Epithelial cell of proximal tubule (primary cell): ENCODE measurements around the gene MMP24. TPM values are rescaled to one million over a fixed set of nuclear protein-coding genes. Genes with fewer than 3 reads are reported as not detected.
"Not testable (repeated sequence)": the region's sequence is repeated elsewhere in the genome, so short reads cannot be mapped to it uniquely, and the experiment has no call there.

ENCODE experiments used
- DNase-seq: peaks from one replicate; pipeline ENCODE4 v3.0.0-alpha.2; 2011; ENCODE audit warnings: low read depth
- H3K4me3 ChIP-seq: 2 replicates; pipeline ENCODE4 v1.5.1; 2011; ENCODE audit warnings: low read depth, mild to moderate bottlenecking, low read length
- CTCF ChIP-seq: conservative IDR thresholded peaks from 2 replicates; pipeline ENCODE4 v1.5.1; 2012; ENCODE audit warnings: low read depth, mild to moderate bottlenecking, low read length
- total RNA-seq: library from RNA; depleted of rRNA; stranded (reverse); fragments of >200 nt; gene quantifications from 2 replicates; pipeline ENCODE4 v1.2.3, GENCODE V29; 2015

Gene MMP24
- total RNA-seq, 1 donor from 2014 or later, result 12.2 TPM

DNA sequence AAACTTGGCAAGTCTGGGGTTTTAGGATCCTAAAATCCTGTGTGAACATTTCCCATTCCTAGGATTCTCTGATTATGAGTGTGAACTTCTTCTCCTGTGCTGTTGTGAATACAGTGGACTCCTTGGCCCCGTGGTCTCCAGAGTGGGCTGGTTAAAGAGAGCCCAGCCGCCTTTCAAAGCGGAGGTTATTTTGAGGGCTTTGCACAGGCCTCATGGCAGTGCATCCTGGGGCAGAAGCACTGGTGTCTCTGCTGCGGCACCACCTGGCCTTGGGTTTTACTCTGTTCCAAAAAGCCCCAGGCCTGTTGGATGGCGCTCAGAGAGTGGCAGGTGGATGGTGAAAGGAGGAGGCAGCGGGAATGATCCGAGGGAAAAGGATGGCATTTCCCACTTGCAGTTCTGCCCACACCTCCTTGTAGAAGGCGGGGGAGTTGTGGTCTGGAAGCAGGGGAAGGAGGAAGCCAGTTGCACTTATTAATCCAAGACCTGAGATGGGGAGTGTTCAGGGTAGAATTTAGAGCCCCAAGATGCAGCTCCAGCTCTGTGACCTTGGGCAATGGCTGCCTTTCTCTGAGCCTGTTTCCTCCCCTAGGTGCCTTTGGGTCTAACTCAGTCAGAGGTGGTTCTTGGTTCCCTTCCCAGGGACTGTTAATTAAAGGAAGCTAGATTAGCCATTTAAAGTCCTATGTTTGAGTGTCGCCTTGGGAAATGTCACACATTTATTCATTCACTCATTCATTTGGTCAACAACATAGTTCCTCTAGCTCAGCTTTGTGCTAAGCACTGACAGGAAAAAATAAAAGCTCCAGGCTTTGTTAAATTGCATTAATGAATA is 22.4 kb downstream of the MMP24 start:
- no peak for DNase-seq
- no peak for TF ChIP-seq CTCF
- no peak overlapping the region for H3K4me3 ChIP-seq

- H3K4me3 ChIP-seq, result no peak overlapping the region
- DNase-seq, result no peak
- TF ChIP-seq CTCF, result no peak
Measured at GRCh38 chr20:35251613-35251940, 25.1 kb downstream of the MMP24 start.

DNA sequence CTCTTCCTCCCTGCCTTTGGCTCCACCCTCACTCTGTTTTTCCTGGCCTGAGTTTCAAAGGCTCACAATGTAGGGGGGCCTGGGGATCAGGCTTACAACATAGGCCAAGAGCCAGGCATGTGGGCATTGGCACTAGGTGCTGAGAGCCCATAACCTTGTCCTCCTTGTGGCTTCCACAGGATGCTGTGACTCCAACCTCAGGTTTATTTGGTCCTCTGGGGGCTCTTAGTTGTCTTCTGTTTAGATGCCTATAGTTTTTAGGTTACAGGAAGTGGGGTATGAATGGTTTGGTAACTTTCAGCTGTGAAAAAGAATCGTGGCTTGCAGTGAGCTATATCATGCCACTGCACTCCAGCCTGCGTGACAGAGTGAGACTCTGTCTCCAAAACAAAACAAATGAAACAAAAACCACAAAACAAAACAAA is 25.6 kb downstream of the MMP24 start:
- H3K4me3 ChIP-seq, result no peak overlapping the region
- no peak for TF ChIP-seq CTCF
- no peak for DNase-seq

DNA sequence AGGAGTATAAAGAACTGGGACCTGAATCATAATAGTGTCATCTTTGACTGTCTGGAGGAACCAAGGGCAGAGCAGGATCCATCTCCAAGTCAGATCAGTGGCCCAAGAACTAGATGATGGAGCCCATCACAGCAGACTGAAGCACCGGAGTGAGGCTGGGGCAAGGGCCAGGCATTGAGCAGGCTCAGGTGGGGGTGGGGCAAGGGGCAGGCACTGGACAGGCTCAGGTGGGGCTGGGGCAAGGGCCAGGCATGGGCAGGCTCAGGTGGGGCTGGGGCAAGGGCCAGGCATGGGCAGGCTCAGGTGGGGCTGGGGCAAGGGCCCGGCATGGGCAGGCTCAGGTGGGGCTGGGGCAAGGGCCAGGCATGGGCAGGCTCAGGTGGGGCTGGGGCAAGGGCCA is 26.1 kb downstream of the MMP24 start:
- not testable (repeated sequence) for DNase-seq, H3K4me3 ChIP-seq

DNA sequence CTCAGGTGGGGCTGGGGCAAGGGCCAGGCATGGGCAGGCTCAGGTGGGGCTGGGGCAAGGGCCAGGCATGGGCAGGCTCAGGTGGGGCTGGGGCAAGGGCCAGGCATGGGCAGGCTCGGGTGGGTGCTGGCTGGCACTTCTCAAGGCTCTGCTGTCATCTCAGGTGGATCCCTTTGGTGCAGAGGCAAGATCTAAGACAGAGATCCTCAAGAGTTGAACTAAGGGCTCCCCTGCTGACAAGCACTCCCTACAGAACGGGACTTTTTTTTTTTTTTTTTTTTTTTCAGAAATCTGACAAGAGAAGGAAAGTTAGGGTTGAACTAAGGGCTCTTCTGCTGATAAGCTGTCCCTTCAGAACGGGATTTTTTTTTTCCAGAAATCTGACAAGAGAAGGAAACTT is 26.5 kb downstream of the MMP24 start:
- TF ChIP-seq CTCF, result no peak
- H3K4me3 ChIP-seq, result no peak overlapping the region
- no peak for DNase-seq

GRCh38 chr20:35254448-35254999 is 28.0 kb downstream of the MMP24 start:
- no peak overlapping the region for H3K4me3 ChIP-seq
- no peak for TF ChIP-seq CTCF
- no peak for DNase-seq

DNA sequence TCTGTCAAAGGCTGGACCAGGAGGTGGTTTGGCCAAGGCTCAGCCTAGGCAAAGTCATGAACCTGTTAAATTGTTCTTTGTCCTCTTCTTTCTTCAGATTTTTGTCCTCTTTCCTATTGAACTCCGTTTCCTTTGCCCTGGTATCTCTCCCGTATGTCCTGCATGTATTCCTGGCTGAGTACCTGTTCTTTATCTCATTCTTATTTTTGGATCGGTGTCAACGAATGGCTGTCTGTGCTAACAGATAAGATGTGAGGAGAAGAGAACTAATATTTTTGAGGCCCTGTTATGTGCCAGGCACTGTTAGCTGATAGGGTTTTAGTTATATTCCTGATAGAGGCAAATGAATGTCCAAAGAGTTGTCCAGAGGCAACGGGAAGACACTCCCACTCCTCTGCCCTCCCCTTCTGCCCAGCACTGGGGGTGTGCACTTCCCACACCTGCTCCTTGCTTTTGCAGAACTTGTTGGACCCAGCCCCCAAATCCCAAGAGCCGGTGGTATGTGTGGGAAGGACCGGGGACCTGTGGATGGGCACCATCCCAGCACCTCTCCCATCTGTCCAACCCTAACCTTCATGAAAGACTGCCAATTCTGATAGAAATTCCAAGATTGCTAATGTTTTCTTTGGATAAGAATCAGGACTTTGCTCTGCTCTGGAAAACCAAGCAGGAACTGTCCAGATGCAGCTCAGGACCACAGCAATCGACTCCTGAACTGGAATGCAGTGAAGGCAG is 30.9 kb downstream of the MMP24 start:
- no peak for DNase-seq
- TF ChIP-seq CTCF, result no peak
- no peak overlapping the region for H3K4me3 ChIP-seq
